DND-41 (cell line): ENCODE results near the gene GPBP1L1.

Experiments
- ATAC-seq: fragments of 200-7000 bp; cut with Tn5 transposase; 3 replicates; pipeline ENCODE4 v1.9.1; 2021; ENCODE audit warnings: low read depth; ENCODE audit not compliant: insufficient read depth
- DNase-seq: peaks from one replicate; pipeline ENCODE4 v3.0.0-alpha.2; 2020
- H2AFZ ChIP-seq: 2 replicates; pipeline ENCODE4 v1.6.0; 2012; ENCODE audit warnings: low read depth, low read length
- H3K27ac ChIP-seq: 2 replicates; pipeline ENCODE4 v1.5.1; 2012; ENCODE audit warnings: low read length, inconsistent platforms
- H3K27me3 ChIP-seq: fragments of 200-600 bp; sonication (generic); 2 replicates; pipeline ENCODE4 v1.6.0; 2012; ENCODE audit warnings: low read length, mild to moderate bottlenecking, inconsistent platforms; ENCODE audit not compliant: insufficient read depth, poor library complexity
- H3K36me3 ChIP-seq: 2 replicates; pipeline ENCODE4 v1.5.1; 2012; ENCODE audit warnings: low read length, inconsistent platforms; ENCODE audit not compliant: insufficient read depth
- H3K4me1 ChIP-seq: 2 replicates; pipeline ENCODE4 v1.5.1; 2012; ENCODE audit warnings: mild to moderate bottlenecking, low read length; ENCODE audit not compliant: insufficient read depth
- H3K4me2 ChIP-seq: 2 replicates; pipeline ENCODE4 v1.6.0; 2012; ENCODE audit warnings: mild to moderate bottlenecking, moderate library complexity, low read length, inconsistent platforms; ENCODE audit not compliant: insufficient read depth
- H3K4me3 ChIP-seq, 2 experiments: fragments of 200-600 bp in 1 of 2; shearing (Covaris generic) in 1 of 2; 2 replicates each; pipeline ENCODE4 v1.5.1; 2012 to 2016; ENCODE audit warnings: inconsistent platforms in 2 of 2, low read length in 2 of 2, mild to moderate bottlenecking in 2 of 2, low read depth in 1 of 2, moderate library complexity in 1 of 2
- H3K79me2 ChIP-seq: 2 replicates; pipeline ENCODE4 v1.6.0; 2012; ENCODE audit warnings: low read length, inconsistent platforms; ENCODE audit not compliant: insufficient read depth
- H3K9ac ChIP-seq: 2 replicates; pipeline ENCODE4 v1.6.0; 2012; ENCODE audit warnings: low read depth, mild to moderate bottlenecking, inconsistent platforms, low read length, moderate library complexity
- H3K9me3 ChIP-seq: 2 replicates; pipeline ENCODE4 v1.5.1; 2012; ENCODE audit warnings: low read length, moderate library complexity, mild to moderate bottlenecking, inconsistent platforms; ENCODE audit not compliant: insufficient read depth, severe bottlenecking
- H4K20me1 ChIP-seq: 2 replicates; pipeline ENCODE4 v1.6.0; 2012; ENCODE audit warnings: low read length; ENCODE audit not compliant: insufficient read depth
- EZH2 ChIP-seq: IDR thresholded peaks from 3 replicates; pipeline ENCODE4 v1.6.1; 2012; ENCODE audit warnings: borderline replicate concordance, low read depth, mild to moderate bottlenecking, moderate library complexity, low read length, inconsistent platforms; ENCODE audit not compliant: severe bottlenecking
- TF ChIP-seq, protein P1 (sequence below): IDR thresholded peaks from 2 replicates; pipeline ENCODE4 v1.5.1; 2012; ENCODE audit warnings: borderline replicate concordance, low read length, moderate library complexity, mild to moderate bottlenecking; ENCODE audit not compliant: poor library complexity, severe bottlenecking; ENCODE audit errors: extremely low read depth

The GPBP1L1 gene

DNA sequence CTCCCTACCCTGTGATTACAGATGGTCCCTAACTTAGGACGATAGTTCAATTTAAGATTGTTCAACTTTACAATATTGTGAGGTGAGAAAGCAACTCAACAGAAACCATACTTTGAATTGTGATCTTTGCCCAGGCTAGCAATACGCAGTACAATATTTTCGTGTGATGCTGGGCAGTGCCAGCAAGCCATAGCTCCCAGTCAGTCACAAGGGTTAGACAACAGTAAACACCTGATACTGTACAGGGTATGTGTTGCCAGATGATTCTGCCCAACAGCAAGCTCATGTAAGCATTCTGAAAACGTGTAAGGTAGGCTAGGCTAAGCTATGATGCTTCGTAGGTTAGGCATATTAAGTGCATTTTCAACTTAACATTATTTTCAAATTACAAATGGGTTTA, 11.9 kb downstream of the GPBP1L1 start:
- H2AFZ ChIP-seq = no peak overlapping the region
- H3K27ac ChIP-seq = no peak overlapping the region
- peaks cover 29% of the 10 kb centered on the region for H3K36me3 ChIP-seq
- TF ChIP-seq, protein P1, sequence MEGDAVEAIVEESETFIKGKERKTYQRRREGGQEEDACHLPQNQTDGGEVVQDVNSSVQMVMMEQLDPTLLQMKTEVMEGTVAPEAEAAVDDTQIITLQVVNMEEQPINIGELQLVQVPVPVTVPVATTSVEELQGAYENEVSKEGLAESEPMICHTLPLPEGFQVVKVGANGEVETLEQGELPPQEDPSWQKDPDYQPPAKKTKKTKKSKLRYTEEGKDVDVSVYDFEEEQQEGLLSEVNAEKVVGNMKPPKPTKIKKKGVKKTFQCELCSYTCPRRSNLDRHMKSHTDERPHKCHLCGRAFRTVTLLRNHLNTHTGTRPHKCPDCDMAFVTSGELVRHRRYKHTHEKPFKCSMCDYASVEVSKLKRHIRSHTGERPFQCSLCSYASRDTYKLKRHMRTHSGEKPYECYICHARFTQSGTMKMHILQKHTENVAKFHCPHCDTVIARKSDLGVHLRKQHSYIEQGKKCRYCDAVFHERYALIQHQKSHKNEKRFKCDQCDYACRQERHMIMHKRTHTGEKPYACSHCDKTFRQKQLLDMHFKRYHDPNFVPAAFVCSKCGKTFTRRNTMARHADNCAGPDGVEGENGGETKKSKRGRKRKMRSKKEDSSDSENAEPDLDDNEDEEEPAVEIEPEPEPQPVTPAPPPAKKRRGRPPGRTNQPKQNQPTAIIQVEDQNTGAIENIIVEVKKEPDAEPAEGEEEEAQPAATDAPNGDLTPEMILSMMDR = no peak
- TF ChIP-seq EZH2 = no peak
- H3K4me2 ChIP-seq = no peak overlapping the region
- ATAC-seq (no peak), DNase-seq (no peak)
- H3K9me3 ChIP-seq = no peaks in the 10 kb centered on the region
- peaks cover 4% of the 10 kb centered on the region; the same call in 1 of the 2 replicates for H3K4me1 ChIP-seq
- peaks cover 98% of the 10 kb centered on the region for H3K79me2 ChIP-seq
- no peak overlapping the region for H3K9ac ChIP-seq
- H3K4me3 ChIP-seq = no peak overlapping the region
- no peaks in the 10 kb centered on the region for H3K27me3 ChIP-seq
- H4K20me1 ChIP-seq = peaks cover 71% of the 10 kb centered on the region

DNA sequence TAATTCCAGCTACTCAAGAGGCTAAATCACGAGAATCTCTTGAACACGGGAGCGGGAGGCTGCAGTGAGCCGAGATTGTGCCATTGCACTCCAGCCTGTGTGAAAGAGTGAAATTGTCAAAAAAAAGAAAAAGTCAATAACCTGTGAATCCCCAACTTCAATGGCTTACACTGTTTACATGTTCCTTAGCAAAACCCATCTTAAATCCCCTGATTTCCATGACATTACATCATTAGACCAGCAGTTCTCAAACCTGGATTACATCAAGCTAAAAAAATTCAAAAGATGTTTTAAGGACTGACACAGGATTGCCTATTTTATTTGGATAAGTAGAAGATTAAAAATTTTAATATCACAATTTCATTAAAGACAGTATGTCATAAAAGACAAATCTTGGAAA, 12.4 kb downstream of the GPBP1L1 start:
- Histone ChIP-seq H3K9ac (no peak overlapping the region), H3K27me3 (no peaks in the 10 kb centered on the region), H3K4me3 (no peak overlapping the region), H2AFZ (no peak overlapping the region), H3K4me2 (no peak overlapping the region), H3K4me1 (no peaks in the 10 kb centered on the region; the same call in 1 of the 2 replicates), H4K20me1 (peaks cover 70% of the 10 kb centered on the region), H3K36me3 (peaks cover 25% of the 10 kb centered on the region), H3K27ac (no peak overlapping the region), H3K79me2 (peaks cover 98% of the 10 kb centered on the region), H3K9me3 (no peaks in the 10 kb centered on the region)
- DNase-seq (no peak), ATAC-seq (no peak)
- TF ChIP-seq, protein P1 = no peak
- no peak for TF ChIP-seq EZH2

DNA sequence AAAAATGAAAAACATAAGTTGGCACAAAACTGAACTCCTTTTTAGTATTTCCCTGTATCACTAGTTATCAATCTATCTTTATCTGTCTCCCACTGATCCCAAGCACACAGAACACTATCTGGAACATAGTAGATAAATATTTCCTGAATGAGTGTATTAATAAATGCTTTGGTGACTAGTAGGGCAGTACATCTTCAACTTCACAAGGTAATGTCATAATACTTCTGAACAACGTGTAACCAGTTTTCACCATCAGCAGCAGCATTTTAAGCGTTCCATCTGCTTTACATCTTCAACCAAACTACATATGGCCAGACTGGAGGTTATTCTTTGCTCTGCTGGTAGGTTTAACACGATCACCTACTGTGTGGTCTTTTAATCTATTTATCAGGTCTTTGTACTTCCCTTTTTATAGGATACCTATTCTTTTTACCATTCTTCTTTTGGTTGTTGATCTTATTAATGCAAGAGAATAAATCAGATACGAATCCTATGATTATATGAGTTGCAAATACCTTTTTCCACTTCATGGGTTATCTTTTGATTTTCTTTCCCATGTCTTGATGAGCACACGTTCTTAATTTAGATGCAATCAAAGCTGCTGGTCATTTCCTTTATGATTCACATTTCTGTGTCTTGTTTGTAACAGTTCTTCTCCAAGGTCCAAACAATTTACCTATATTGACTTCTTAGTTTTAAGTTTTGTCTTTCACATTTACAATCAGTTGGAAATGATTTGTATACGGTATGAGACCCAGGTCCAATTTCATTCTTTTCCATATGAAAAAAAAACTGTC, 16.3 kb downstream of the GPBP1L1 start:
- Histone ChIP-seq H3K4me3 (no peak overlapping the region), H3K36me3 (peaks cover 24% of the 10 kb centered on the region), H3K27me3 (no peaks in the 10 kb centered on the region), H3K79me2 (peaks cover 99% of the 10 kb centered on the region), H2AFZ (no peak overlapping the region), H4K20me1 (peaks cover 76% of the 10 kb centered on the region), H3K4me2 (no peak overlapping the region), H3K9ac (no peak overlapping the region), H3K9me3 (no peaks in the 10 kb centered on the region), H3K27ac (no peak overlapping the region), H3K4me1 (no peaks in the 10 kb centered on the region; the same call in 1 of the 2 replicates)
- TF ChIP-seq, protein P1 = no peak
- TF ChIP-seq EZH2 = no peak
- DNase-seq = no peak
- no peak for ATAC-seq
